K562 (cell line): ENCODE results near the gene ETS1. TPM values are rescaled to one million over a fixed set of nuclear protein-coding genes. Genes with fewer than 3 reads are reported as not detected.

Experiments
- DACH1 ChIP-seq: fragments of 450-650 bp; IDR thresholded peaks from 2 replicates; pipeline ENCODE4 v1.6.1; 2018; ENCODE audit not compliant: partially characterized antibody
- HDAC8 ChIP-seq: fragments of 450-650 bp; IDR thresholded peaks from 2 replicates; pipeline ENCODE4 v1.6.1; 2016; ENCODE audit warnings: mild to moderate bottlenecking, missing genetic modification characterization, moderate library complexity, missing compliant biosample characterization
- NR3C1 ChIP-seq: sonication (generic); formaldehyde crosslinking; IDR thresholded peaks from 2 replicates; pipeline ENCODE4 v1.8.1; 2022; ENCODE audit warnings: missing genetic modification reagents
- RBFOX2 ChIP-seq: fragments of 200-400 bp; formaldehyde crosslinking; IDR thresholded peaks from 2 replicates; pipeline ENCODE4 v1.6.1; 2017; ENCODE audit warnings: low read depth, mild to moderate bottlenecking, low read length, moderate library complexity
- SNIP1 ChIP-seq: fragments of 450-650 bp; IDR thresholded peaks from 2 replicates; pipeline ENCODE4 v1.7.1; 2017; ENCODE audit warnings: low read depth, mild to moderate bottlenecking
- SRSF9 ChIP-seq: fragments of 200-400 bp; formaldehyde crosslinking; IDR thresholded peaks from 2 replicates; pipeline ENCODE4 v1.6.1; 2017; ENCODE audit warnings: low read depth, low read length, borderline replicate concordance
- TEAD2 ChIP-seq: fragments of 450-650 bp; IDR thresholded peaks from 2 replicates; pipeline ENCODE4 v1.6.1; 2016; ENCODE audit warnings: missing genetic modification characterization, control low read depth, missing compliant biosample characterization
- ZNF133 ChIP-seq: fragments of 250-450 bp; sonication (Bioruptor Pico); IDR thresholded peaks from 2 replicates; pipeline ENCODE4 v1.4.0; 2020; ENCODE audit warnings: mild to moderate bottlenecking
- ZNF282 ChIP-seq: sonication (generic); formaldehyde crosslinking; IDR thresholded peaks from 2 replicates; pipeline ENCODE4 v1.8.1; 2023; ENCODE audit warnings: missing genetic modification reagents
- ZNF551 ChIP-seq: fragments of 250-450 bp; sonication (Bioruptor Pico); IDR thresholded peaks from 2 replicates; pipeline ENCODE4 v1.5.0; 2021; ENCODE audit warnings: mild to moderate bottlenecking, moderate library complexity
- polyA plus RNA-seq, 8 experiments: library from polyadenylated mRNA; depleted of rRNA in 4 of 8; stranded (reverse) in 5 of 8; unstranded in 3 of 8; fragments of >200 nt; fragmentation: Nextera tagmentation in 2 of 8; fragmentation: Illumina TruSeq in 1 of 8; extraction: Ambion mirVana in 2 of 8; extraction: Trizol in 1 of 8; gene quantifications; 2 replicates each; pipeline versions ENCODE4 v1.2.1 to v1.2.3, GENCODE V29; 2011 to 2014; ENCODE audit warnings: inconsistent platforms in 1 of 8, missing spikeins in 1 of 8
- total RNA-seq, 7 experiments: library from RNA; depleted of rRNA in 6 of 7; stranded (reverse); fragments of >200 nt in 6 of 7; fragmentation: Illumina TruSeq in 2 of 7; extraction: Trizol in 2 of 7; gene quantifications; 2 replicates each; pipeline versions ENCODE4 v1.2.1 to v1.2.3, GENCODE V29; 2011 to 2021; ENCODE audit warnings: low replicate concordance in 1 of 7
- TF ChIP-seq, protein P1 (sequence below): fragments of 450-650 bp; IDR thresholded peaks from 2 replicates; pipeline ENCODE4 v1.6.1; 2016; ENCODE audit warnings: mild to moderate bottlenecking, moderate library complexity
- TF ChIP-seq, protein P2 (sequence below), 3 experiments: fragments of 200-800 bp in 1 of 3; fragments of 250-450 bp in 1 of 3; fragments of 450-650 bp in 1 of 3; sonication (Bioruptor Pico) in 1 of 3; sonication (Bioruptor generic) in 1 of 3; formaldehyde crosslinking in 1 of 3; IDR thresholded peaks; 2 replicates each; pipeline versions ENCODE4 v1.6.1 to v1.8.0; 2016 to 2022; ENCODE audit warnings: mild to moderate bottlenecking in 2 of 3, missing genetic modification characterization in 2 of 3, missing compliant biosample characterization in 1 of 3, moderate library complexity in 1 of 3

ETS1 gene
- total and polyA plus RNA-seq, 9 of the 15 experiments (the other 6 are each of a cell fraction or from before 2014, with no cell fraction given), result 0.04 to 1.4 (median 0.23) TPM

DNA sequence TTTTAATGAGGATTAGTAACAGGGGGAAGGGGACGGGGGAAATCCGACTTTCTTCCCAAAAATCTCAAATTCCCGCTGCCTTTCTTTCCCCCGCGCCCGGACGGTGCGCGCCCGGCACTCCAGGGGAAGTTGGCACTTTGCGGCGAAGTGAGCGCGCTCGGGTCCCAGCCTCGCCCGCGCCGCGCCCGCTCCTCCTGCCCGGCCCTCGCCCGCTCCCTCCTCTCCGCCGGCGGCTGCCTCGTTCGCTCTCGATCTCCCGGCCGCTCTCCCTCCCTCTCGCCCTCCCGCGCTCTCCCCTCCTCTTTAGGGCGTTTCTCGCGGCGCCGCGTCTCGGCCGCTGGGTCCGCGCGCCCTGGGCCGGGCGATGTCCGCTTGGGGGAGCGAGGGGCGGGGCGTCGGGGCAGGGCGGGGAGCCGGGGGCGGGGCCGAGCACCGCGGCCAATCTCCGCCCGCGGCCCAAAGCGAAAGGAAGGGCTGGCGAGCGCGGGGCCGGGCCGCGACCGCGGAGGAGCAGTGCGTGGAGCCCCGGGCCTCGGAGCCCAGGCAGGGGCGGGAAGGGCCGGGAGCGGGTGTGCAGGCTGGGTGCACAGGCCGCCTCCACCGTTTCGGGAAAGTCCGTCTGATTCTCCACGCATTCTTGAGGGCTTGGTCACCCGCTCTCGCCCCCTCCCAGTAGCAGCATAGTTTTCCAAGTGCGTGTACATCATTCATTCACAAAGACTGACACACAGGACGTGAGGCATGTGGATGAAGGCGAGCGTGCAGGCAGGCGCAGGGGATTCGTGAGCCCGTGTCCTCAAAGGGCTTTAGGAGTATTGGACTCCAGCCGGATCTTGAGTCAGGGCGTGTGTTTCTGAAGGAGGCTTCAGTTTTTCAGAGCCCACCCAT, 65.1 kb downstream of the ETS1 start (continued):
- TF ChIP-seq, protein P1, sequence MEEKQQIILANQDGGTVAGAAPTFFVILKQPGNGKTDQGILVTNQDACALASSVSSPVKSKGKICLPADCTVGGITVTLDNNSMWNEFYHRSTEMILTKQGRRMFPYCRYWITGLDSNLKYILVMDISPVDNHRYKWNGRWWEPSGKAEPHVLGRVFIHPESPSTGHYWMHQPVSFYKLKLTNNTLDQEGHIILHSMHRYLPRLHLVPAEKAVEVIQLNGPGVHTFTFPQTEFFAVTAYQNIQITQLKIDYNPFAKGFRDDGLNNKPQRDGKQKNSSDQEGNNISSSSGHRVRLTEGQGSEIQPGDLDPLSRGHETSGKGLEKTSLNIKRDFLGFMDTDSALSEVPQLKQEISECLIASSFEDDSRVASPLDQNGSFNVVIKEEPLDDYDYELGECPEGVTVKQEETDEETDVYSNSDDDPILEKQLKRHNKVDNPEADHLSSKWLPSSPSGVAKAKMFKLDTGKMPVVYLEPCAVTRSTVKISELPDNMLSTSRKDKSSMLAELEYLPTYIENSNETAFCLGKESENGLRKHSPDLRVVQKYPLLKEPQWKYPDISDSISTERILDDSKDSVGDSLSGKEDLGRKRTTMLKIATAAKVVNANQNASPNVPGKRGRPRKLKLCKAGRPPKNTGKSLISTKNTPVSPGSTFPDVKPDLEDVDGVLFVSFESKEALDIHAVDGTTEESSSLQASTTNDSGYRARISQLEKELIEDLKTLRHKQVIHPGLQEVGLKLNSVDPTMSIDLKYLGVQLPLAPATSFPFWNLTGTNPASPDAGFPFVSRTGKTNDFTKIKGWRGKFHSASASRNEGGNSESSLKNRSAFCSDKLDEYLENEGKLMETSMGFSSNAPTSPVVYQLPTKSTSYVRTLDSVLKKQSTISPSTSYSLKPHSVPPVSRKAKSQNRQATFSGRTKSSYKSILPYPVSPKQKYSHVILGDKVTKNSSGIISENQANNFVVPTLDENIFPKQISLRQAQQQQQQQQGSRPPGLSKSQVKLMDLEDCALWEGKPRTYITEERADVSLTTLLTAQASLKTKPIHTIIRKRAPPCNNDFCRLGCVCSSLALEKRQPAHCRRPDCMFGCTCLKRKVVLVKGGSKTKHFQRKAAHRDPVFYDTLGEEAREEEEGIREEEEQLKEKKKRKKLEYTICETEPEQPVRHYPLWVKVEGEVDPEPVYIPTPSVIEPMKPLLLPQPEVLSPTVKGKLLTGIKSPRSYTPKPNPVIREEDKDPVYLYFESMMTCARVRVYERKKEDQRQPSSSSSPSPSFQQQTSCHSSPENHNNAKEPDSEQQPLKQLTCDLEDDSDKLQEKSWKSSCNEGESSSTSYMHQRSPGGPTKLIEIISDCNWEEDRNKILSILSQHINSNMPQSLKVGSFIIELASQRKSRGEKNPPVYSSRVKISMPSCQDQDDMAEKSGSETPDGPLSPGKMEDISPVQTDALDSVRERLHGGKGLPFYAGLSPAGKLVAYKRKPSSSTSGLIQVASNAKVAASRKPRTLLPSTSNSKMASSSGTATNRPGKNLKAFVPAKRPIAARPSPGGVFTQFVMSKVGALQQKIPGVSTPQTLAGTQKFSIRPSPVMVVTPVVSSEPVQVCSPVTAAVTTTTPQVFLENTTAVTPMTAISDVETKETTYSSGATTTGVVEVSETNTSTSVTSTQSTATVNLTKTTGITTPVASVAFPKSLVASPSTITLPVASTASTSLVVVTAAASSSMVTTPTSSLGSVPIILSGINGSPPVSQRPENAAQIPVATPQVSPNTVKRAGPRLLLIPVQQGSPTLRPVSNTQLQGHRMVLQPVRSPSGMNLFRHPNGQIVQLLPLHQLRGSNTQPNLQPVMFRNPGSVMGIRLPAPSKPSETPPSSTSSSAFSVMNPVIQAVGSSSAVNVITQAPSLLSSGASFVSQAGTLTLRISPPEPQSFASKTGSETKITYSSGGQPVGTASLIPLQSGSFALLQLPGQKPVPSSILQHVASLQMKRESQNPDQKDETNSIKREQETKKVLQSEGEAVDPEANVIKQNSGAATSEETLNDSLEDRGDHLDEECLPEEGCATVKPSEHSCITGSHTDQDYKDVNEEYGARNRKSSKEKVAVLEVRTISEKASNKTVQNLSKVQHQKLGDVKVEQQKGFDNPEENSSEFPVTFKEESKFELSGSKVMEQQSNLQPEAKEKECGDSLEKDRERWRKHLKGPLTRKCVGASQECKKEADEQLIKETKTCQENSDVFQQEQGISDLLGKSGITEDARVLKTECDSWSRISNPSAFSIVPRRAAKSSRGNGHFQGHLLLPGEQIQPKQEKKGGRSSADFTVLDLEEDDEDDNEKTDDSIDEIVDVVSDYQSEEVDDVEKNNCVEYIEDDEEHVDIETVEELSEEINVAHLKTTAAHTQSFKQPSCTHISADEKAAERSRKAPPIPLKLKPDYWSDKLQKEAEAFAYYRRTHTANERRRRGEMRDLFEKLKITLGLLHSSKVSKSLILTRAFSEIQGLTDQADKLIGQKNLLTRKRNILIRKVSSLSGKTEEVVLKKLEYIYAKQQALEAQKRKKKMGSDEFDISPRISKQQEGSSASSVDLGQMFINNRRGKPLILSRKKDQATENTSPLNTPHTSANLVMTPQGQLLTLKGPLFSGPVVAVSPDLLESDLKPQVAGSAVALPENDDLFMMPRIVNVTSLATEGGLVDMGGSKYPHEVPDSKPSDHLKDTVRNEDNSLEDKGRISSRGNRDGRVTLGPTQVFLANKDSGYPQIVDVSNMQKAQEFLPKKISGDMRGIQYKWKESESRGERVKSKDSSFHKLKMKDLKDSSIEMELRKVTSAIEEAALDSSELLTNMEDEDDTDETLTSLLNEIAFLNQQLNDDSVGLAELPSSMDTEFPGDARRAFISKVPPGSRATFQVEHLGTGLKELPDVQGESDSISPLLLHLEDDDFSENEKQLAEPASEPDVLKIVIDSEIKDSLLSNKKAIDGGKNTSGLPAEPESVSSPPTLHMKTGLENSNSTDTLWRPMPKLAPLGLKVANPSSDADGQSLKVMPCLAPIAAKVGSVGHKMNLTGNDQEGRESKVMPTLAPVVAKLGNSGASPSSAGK, result peak; percentile 62
- TF ChIP-seq DACH1 (no peak), NR3C1 (CRISPR knock-in tag) (no peak), HDAC8 (tag) (no peak), ZNF133 (CRISPR knock-in tag) (no peak), TEAD2 (no peak), SRSF9 (no peak), RBFOX2 (peak; percentile 67), ZNF282 (no peak), ZNF551 (no peak), SNIP1 (no peak)
- TF ChIP-seq, protein P2, sequence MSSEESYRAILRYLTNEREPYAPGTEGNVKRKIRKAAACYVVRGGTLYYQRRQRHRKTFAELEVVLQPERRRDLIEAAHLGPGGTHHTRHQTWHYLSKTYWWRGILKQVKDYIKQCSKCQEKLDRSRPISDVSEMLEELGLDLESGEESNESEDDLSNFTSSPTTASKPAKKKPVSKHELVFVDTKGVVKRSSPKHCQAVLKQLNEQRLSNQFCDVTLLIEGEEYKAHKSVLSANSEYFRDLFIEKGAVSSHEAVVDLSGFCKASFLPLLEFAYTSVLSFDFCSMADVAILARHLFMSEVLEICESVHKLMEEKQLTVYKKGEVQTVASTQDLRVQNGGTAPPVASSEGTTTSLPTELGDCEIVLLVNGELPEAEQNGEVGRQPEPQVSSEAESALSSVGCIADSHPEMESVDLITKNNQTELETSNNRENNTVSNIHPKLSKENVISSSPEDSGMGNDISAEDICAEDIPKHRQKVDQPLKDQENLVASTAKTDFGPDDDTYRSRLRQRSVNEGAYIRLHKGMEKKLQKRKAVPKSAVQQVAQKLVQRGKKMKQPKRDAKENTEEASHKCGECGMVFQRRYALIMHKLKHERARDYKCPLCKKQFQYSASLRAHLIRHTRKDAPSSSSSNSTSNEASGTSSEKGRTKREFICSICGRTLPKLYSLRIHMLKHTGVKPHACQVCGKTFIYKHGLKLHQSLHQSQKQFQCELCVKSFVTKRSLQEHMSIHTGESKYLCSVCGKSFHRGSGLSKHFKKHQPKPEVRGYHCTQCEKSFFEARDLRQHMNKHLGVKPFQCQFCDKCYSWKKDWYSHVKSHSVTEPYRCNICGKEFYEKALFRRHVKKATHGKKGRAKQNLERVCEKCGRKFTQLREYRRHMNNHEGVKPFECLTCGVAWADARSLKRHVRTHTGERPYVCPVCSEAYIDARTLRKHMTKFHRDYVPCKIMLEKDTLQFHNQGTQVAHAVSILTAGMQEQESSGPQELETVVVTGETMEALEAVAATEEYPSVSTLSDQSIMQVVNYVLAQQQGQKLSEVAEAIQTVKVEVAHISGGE (CRISPR knock-in tag; IDR thresholded peaks at IDR 0.05), result peak in 1 of 3 experiments; percentile 34; a peak in 1 of 6 replicates
